NCI-H2171 (cell line): ENCODE results near the gene RTP3.

Source experiments
- DNase-seq: peaks from one replicate; lab custom pipeline; 2025; lab: John Stamatoyannopoulos, UW

RTP3 gene

GRCh38 chr3:46497556-46498265 is at the start of gene RTP3:
Gene RTP3 (plus strand): TSS chr3:46497976. CDS start chr3:46498063, 87 bp downstream.
- no peak for DNase-seq

- DNase-seq, result no peak
These were observed 49.1 kb upstream of the RTP3 start for GRCh38 chr3:46448721-46449120.

- no peak for DNase-seq
These were observed 47.8 kb upstream of the RTP3 start for GRCh38 chr3:46449755-46450552.

- DNase-seq, result no peak
These were observed 44.1 kb upstream of the RTP3 start for GRCh38 chr3:46453526-46454208.

GRCh38 chr3:46454209-46454595 is 43.6 kb upstream of the RTP3 start:
- no peak for DNase-seq

GRCh38 chr3:46454606-46455005 is 43.2 kb upstream of the RTP3 start:
- no peak for DNase-seq

- no peak for DNase-seq
These were observed 42.3 kb upstream of the RTP3 start for GRCh38 chr3:46455231-46456115.

GRCh38 chr3:46456118-46456517 is 41.7 kb upstream of the RTP3 start:
- no peak for DNase-seq

- no peak for DNase-seq
These were observed 37.7 kb upstream of the RTP3 start for GRCh38 chr3:46460051-46460450.

GRCh38 chr3:46462111-46462510 is 35.7 kb upstream of the RTP3 start:
- DNase-seq, result no peak

- DNase-seq, result no peak
These were observed 35.3 kb upstream of the RTP3 start for GRCh38 chr3:46462511-46462910.

GRCh38 chr3:46463120-46463867 is 34.5 kb upstream of the RTP3 start:
- no peak for DNase-seq

GRCh38 chr3:46463868-46464241 is 33.9 kb upstream of the RTP3 start:
- DNase-seq, result no peak

GRCh38 chr3:46464326-46465195 is 33.2 kb upstream of the RTP3 start, which contains the start of gene LTF:
Gene LTF (minus strand): TSS chr3:46464905. CDS start chr3:46464867, 38 bp downstream.
- DNase-seq, result no peak

- no peak for DNase-seq
These were observed 32.6 kb upstream of the RTP3 start for GRCh38 chr3:46465196-46465520.

- no peak for DNase-seq
These were observed 31.5 kb upstream of the RTP3 start for GRCh38 chr3:46466273-46466672.

GRCh38 chr3:46466871-46467403 is 30.8 kb upstream of the RTP3 start:
- DNase-seq, result no peak

- no peak for DNase-seq
These were observed 30.2 kb upstream of the RTP3 start for GRCh38 chr3:46467562-46467961.

GRCh38 chr3:46468753-46469600 is 28.8 kb upstream of the RTP3 start:
- DNase-seq, result no peak
